HG03280 (cell line): ENCODE data around the gene CCDC57.
"Not testable (repeated sequence)": the region's sequence is repeated elsewhere in the genome, so short reads cannot be mapped to it uniquely, and the experiment has no call there.

Source experiments
- ATAC-seq: cut with Tn5 transposase; IDR thresholded peaks from one replicate; pipeline ENCODE4 v1.9.1; 2021; ENCODE audit warnings: mild to moderate bottlenecking, moderate library complexity; ENCODE audit not compliant: unreplicated experiment

Gene CCDC57

DNA sequence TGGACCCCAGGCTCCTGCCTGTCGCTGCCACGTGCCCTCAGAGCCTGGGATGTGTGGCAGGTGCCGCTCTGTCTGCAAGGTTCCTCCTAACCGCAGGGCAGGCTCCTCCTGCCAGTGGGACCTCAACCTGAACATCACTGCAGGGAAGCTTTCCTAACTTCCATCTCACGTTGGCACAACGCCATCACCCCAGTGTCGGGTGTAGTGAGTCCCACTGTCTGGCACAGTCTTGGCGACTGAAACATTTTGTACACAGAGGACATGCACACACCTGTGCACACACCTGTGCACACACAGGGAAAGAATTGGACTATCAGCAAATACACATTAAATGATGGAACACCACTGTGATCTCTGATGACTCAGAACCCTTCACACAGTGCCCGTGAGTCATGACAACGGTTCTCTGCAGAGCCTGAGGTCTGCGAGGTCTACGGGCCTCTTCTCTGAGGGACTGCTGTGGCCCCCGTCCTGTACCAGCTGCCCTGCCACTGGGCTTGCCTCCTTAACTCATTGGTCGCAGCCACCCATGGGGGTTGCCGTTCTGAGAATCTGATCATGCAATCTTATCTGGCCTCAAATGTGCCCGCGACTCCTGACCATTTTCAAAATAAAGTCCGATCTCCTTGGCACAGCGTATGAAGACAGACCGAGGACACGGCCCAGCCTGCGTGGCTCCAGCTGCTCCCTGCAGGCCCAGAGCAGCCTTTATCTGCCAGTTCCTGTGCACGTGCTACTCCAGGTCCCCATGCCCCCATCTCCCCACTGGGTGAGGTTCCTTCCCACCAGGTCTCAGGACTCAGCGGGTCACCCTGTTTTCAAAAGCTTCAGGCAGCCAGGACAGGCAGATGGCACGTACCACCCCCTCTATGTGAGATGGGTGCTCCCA lies 7.6 kb downstream of the CCDC57 start:
- no peak for ATAC-seq

- ATAC-seq: no peak
Observed at GRCh38 chr17:82203920-82204319, 8.7 kb downstream of the CCDC57 start.

DNA sequence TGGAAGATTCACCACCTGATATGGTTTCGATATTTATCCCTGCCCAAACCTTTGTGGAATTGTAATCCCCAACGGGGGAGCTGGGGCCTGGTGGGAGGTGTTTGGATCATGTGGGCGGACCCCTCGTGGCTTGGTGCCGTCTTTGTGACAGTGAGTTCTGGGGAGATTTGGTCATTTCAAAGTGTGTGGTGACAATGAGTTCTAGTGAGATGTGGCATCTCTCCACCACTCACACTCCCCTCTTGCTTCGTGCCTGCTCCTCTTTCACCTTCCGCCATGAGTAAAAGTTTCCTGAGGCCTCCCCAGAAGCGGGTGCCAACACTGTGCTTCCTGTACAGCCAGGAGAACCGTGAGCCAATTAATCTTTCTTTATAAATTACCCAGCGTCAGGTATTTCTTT lies 9.7 kb downstream of the CCDC57 start:
- no peak for ATAC-seq

DNA sequence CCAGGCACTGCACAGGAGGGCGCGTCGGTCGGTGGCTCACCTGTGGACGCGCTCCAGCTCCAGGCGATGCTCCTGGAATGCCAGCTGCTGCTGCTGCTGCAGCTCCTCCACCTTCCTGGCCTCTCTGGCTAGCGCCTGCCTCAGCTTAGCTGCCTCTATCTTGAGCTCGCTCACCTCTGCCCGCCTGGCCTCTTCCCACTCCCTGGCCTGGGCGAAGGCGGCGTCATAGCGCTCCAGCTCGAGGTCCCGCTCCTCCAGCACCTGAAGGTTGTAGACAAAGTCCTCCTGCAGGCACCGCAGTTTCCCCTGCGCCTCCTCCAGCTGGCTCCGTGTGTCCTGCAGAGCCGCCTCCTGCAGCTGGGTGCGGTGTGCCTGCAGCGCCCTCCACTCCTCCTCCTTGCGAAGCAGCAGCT lies 11.1 kb downstream of the CCDC57 start:
- no peak for ATAC-seq

GRCh38 chr17:82200743-82201497 lies 11.7 kb downstream of the CCDC57 start:
- ATAC-seq: no peak

GRCh38 chr17:82200135-82200534 lies 12.5 kb downstream of the CCDC57 start:
- no peak for ATAC-seq

- no peak for ATAC-seq
Observed at GRCh38 chr17:82199496-82199895, 13.1 kb downstream of the CCDC57 start.

DNA sequence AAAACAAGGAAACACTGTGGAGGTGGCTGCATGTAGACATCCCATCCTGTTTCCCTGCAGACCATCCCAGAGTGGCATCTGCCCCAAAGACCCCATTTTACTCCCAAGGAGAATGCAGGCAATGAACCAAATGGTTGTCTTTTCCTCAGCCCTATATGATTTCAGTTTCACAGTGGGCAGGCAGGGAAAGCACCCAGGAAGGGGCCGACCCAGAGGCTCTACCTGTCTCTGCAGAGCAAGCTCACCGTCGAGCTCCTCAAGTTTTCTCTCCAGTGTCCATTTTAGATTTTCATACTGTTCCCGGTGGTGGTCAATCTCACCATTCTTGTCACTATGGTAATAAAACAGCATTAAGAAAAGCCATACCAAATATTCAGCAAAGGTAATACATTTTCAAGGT lies 14.6 kb downstream of the CCDC57 start:
- no peak for ATAC-seq

GRCh38 chr17:82195675-82196672 lies 16.7 kb downstream of the CCDC57 start:
- no peak for ATAC-seq

DNA sequence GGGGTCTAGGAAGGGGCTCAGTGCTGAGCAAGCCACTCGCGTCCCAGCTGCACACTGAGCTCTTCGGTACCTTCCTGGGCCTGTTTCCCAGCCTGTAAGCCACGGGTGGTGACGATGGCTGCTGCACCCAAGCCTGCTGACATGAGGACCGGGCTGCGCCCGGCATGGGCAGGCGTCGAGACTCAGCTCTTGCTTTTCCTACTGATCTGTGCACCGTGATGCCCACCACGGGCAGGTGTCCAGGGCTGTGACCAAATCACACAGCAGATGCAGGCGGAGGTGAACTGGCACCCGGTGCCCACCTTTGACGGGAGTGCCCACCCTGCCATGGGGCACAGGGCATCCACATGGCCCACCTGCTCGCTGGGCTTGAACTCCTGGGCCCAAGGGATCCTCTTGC lies 17.9 kb downstream of the CCDC57 start:
- no peak for ATAC-seq

- no peak for ATAC-seq
Observed at GRCh38 chr17:82193520-82194220, 19.0 kb downstream of the CCDC57 start.

- not testable (repeated sequence) for ATAC-seq
Observed at GRCh38 chr17:82193050-82193449, 19.6 kb downstream of the CCDC57 start.

- ATAC-seq: no peak
Observed at GRCh38 chr17:82188001-82188961, 24.4 kb downstream of the CCDC57 start.

GRCh38 chr17:82187500-82187899 lies 25.1 kb downstream of the CCDC57 start:
- ATAC-seq: no peak

GRCh38 chr17:82186221-82186620 lies 26.4 kb downstream of the CCDC57 start:
- no peak for ATAC-seq

DNA sequence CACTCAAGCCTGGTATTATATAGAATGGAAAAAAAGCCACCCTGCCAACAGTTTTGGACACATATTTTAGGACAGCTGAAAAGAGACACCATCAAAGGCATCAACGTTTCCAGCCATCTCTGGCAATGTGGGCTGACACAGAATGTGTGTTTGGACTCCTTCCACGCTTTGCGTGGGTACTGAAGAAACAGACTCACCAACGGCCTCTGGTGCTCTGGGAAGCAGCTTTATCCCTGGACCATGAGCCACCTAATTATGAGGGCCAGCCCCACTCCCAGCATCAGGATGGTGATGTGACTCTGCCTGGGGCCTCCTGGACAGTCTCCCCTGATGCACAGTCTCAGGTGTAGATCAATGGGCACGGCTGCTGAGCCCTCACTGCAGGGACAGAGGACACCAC lies 27.9 kb downstream of the CCDC57 start:
- no peak for ATAC-seq

DNA sequence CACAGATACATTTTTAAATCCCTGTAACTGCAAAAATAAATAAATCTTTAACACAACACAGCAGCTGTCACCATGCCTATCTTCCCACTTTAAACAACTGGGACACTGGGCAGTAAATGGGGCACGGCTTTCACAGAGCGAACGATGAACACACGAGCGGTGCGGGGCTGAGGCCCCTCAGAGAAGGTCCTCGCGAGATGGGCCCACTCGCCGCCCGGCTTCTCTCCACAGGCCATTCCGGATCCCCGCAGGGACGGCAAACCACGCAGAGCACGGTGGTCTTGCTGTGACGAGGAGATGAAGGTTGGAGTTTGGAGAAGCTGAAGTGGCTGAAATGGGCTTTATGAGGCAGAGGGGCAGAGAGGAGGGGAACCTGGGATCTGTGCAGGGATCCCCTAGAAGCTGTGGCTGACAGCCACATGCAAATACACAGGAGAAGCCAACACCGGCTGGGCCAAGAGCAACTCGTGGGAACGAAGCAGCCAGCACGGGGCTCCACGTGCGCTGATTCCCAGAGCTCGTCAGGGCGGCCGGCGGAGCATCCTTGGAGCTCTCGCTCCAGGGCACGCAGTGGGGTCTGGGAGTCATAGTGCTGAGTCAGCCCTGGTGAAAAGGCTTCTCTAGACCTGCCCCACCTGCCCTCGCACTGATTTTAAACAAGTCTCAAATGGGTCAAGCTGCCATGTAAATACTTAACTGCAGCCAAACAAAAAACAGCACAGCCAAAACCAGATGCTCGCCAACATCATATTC lies 31.7 kb downstream of the CCDC57 start:
- no peak for ATAC-seq

DNA sequence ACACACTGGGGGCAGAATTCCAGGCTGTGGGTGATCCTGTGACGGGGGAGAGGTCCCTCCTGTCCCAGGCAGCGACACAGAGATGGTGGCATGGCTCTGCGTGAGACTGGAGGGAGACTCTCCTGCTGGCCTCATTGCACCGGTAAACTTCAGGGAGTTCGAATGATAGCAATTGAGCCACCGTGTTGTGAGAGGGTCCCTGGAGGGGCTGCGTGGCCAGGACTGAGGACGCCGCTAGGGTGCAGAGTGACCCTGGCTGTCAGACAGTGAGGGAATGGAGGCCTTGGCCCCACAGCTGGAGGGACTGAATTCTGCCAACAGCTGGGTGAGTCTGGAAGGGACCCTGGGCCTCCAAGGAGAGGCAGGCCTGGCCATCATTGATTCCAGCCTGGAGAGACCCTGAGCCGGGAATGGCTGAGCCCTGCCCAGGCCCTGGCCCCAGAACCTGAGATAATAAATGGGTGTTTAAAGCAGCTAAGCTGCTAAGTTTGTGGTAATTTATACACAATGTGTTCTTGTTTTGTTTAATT lies 32.6 kb downstream of the CCDC57 start:
- ATAC-seq: no peak
